ENCODE data around the gene FAM227B.
"Not testable (repeated sequence)": the region's sequence is repeated elsewhere in the genome, so short reads cannot be mapped to it uniquely, and the experiment has no call there.

The FAM227B gene

DNA sequence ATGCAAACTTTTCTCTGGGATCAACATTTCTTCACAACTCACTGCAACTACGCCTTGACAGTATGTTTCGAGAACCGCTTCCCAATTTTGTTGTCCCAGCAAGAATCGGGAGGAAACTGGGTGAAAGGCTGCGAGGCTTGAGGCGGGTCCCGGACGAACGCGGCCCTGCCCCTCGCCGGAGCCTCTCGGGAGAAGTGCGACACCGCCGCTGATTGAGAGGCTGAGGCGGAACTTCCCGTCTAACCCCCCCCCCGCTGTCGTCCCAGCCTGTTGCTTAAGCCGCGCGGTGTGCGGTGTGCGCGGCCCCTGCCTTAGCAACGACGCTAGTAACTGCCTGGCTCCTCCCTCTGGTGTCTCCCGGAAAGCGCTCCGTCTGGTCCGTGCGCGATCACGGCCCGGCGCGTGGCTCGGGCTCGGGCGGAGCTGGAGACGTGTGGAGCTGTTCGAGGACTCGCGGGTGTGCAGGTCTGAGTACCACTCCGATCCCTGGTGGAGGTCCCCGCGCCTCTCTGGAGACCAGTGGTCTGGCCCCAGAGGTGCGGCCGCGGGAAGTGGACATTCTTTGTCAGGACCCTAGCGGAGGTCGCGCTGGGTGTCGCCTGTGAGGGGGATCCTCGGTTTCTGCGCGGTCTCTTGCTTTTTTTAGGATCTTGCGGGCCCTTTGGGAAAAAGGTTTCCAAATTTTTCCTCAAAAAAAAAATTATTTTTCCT lies at the start of gene FAM227B, which contains the start of gene DTWD1:
Gene FAM227B (minus strand): TSS at position 161 of the 711 bp plus-strand sequence. CDS start 5,647 bp downstream, outside the sequence.
Gene DTWD1 (plus strand): TSS at position 391 of the 711 bp plus-strand sequence. CDS start 4,120 bp downstream, outside the sequence.
- peak; percentile 97 for DNase-seq (ENCODE audit: low spot score)

- no peak for DNase-seq (ENCODE audit: low spot score)
These were observed 48.7 kb upstream of the FAM227B start for GRCh38 chr15:49669288-49669687.

GRCh38 chr15:49666486-49666885 lies 45.9 kb upstream of the FAM227B start:
- DNase-seq (ENCODE audit: low spot score): not testable (repeated sequence)

GRCh38 chr15:49664716-49665115 lies 44.1 kb upstream of the FAM227B start:
- DNase-seq (ENCODE audit: low spot score): no peak

DNA sequence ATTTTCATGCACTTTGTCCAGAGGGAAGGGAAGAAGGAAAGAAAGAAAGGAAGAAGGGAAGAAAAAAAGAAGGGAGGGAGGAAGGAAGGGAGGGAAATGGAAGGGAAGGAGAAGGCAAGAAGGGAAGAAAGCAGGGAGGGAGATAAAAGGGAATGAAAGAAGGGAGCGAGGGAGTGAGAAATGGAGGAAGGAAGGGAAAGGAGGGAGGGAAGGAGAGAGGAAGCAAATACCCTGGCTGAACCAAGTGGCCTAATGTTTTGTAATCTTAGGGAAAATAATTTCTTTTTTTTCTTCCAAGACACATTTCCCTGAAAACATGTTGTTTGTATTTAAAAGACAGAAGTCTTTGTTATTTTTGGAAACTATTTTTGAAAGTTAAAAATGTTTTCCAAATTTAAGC lies 36.1 kb upstream of the FAM227B start:
- no peak for DNase-seq (ENCODE audit: low spot score)

- no peak for DNase-seq (ENCODE audit: low spot score)
These were observed 32.3 kb upstream of the FAM227B start for GRCh38 chr15:49652922-49653321.

DNA sequence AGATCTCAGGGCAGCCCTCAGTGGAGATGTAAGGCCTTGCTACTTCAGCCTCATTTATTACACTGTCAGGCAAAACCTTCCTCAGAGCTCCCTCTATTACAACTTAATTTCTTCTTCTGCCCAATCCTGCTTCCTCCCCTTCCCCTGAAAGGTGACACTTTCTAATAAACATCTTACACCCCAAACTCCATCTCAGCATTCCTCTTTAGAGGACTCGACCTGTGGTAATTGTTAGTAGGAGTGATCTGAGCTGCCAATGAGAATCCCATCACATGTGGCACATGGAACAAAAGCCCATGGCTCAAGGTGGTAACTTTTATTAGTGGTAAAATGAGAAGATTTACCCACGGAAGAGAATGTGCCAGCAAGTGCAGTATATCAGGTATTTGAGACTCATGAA lies 30.1 kb upstream of the FAM227B start:
- DNase-seq (ENCODE audit: low spot score): no peak

- no peak for DNase-seq (ENCODE audit: low spot score)
These were observed 29.4 kb upstream of the FAM227B start for GRCh38 chr15:49649987-49650386.

GRCh38 chr15:49646891-49647290 lies 26.3 kb upstream of the FAM227B start:
- no peak for DNase-seq (ENCODE audit: low spot score)

DNA sequence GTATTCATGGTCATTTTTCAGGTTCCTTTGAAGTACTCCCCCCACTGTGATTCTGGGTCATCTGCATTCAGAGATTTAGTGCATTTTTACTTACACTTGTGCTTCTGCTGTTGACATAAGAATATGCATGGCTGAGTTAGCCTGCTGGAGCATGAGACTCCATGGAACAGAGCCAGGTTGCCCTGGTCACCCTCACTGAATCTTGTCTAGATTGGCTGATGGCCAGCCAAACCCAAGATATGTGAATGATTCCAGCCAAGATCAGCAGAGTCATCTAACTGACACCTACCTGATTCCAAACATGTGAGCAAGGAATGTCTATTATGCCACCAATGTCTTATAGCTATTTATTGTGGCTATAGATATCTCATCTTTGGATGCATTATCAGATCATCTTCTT lies 25.3 kb upstream of the FAM227B start:
- DNase-seq (ENCODE audit: low spot score): no peak

DNA sequence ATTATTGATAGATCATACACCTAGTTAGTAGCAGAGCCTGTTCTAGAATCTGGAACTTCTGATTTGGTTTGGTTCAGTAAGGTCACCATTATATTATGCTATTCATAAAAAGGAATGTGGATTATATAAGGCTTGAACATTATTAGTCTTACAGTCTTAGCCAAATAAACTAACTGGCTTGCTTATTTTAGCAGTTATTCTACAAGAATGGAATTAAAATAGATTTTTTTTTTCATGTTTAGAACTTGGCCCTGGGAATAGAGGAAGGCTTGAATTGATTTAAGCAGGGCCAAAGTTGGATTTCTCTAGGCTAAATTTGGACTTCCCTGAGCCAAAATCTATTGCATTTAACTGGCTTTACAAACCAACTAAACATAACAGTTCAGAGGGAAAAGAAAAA lies 24.7 kb upstream of the FAM227B start:
- peak; percentile 13 for DNase-seq (ENCODE audit: low spot score)

GRCh38 chr15:49644364-49644794 lies 23.8 kb upstream of the FAM227B start:
- no peak for DNase-seq (ENCODE audit: low spot score)

DNA sequence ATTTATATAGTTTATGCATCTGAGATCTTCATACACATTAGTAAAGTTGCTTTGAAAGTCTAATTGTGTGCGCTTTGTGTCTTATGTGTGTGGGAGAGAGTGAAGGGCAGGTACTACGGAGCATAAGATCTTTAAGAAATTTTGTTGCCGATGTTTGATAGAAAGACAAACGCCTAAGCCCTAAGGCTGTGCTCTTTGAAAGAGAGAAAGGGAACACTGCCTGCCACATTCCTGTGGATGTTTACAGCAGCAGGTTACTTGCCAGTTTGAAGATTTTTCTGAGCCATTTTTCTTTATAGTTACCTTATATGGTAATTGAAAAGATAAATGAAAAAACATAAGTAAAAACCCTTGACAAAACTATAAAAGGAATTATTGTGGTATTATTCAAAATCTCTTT lies 17.2 kb upstream of the FAM227B start:
- DNase-seq (ENCODE audit: low spot score): no peak

DNA sequence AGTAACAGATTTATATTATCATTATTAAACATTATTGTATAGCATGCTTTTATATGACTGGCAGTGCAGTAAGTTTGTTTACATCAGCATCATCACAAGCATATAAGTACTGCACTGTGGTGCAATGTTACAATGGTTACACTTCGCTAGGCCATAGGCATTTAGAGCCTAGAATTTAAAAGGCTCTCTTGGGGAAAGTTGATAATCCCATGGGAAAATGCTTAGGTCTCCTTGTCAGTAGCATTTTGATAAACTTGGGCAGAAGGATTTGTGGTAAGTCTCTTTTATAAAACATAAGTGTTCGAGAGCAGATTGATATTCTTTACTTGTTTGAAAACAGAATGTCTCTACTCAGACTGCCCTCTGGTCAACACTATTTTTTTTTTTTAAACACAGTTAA lies 7.8 kb upstream of the FAM227B start:
- no peak for DNase-seq (ENCODE audit: low spot score)

DNA sequence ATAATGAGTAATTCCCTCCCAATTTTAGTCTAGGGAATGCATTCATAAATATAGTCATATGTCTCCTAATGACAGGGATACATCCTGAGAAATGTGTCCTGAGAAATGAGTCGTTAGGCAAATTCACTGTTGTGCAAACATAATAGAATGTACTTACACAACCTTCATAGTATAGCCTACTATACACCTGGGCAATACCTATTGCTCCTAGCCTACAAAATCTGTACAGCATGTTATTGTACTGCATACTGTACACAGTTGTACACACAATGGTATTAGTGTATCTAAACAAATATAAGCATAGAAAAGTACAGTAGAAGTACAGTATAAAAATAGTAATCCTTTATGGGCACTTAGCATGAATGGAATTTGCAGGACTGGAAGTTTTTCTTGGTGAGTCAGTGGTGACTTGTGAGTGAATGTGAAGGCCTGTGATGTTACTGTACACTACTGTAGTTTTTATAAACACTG lies 6.8 kb upstream of the FAM227B start:
- no peak for DNase-seq (ENCODE audit: low spot score)

GRCh38 chr15:49625460-49626036 lies 4.9 kb upstream of the FAM227B start:
- DNase-seq (ENCODE audit: low spot score): no peak

DNA sequence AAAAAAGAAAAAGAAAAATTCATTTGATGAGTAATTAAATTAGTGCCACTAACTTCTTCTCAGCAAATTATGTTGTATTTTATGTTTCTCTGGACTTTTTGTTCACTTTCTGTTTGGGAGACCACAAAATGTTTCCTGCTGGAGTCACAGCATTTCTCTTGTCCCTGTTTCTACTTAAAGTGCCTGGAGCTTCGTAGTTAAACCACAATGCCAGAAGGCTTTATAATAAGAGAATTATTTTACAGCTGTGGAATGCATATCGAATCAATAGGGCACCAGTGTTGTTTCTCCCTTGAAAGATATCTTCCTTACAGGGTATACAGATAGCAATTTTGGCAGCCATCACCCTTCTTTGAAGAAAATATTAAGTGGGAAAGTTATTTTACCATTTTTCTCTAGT lies 3.4 kb upstream of the FAM227B start:
- DNase-seq (ENCODE audit: low spot score): no peak

DNA sequence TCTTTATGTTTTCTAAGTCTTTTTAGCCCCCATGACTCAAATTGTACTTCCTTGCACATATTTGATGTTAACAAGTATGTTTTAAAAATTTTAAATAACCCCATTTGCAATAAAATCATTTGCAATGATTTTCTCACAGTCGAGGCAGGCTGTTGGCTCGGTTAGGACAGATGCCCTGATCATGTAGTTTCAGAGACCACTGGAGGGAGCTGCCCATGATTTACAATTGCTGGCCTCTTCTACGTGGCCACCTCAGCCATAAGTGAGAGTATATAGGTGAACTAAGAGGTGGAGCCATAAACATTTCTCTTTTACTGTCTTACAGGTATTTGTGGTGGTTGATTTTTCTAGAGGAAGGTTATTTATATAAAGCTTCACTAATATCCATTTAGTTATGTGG lies 1.9 kb upstream of the FAM227B start:
- DNase-seq (ENCODE audit: low spot score): no peak

GRCh38 chr15:49621887-49622286 lies 1.3 kb upstream of the FAM227B start:
- DNase-seq (ENCODE audit: low spot score): no peak

GRCh38 chr15:49621401-49621811 lies 788 bp upstream of the FAM227B start:
- no peak for DNase-seq (ENCODE audit: low spot score)

DNA sequence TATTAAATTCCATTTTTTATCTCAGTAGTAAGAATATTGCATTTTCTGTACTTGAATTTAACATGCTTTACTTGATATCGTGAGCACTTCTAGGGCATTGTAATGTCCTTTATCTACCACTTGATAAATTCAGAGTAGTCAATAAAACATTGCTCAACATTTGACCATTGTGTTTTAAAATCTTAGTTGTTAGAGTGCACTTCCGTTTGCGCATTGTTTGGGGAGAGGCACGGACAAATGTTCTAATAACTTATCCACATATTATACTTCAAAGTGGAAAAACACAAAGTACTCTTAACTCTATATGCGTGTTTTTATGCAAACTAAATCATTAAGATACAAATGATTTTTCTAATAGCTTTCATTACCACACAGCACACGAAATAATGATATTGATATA lies 419 bp downstream of the FAM227B start:
- DNase-seq (ENCODE audit: low spot score): peak; percentile 14

DNA sequence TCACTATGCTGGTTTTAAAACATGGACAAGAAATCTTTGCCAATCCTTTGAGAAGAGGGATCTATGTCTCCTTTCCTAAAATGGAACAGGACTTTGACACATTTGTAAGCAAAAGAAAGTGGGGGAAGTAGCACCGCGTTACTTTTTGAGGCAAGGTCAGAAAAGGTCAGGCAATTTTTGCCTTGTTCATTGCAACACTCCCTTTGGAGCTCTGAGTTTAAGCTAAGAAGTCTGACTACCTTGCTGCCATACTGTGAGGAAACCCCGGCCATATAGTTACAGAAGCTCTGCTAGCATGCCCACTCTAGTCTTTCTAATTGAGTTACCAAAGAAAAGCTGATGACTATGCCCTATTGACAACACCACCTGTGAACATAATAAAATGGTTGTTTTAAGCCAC lies 1.4 kb downstream of the FAM227B start:
- DNase-seq (ENCODE audit: low spot score): no peak

DNA sequence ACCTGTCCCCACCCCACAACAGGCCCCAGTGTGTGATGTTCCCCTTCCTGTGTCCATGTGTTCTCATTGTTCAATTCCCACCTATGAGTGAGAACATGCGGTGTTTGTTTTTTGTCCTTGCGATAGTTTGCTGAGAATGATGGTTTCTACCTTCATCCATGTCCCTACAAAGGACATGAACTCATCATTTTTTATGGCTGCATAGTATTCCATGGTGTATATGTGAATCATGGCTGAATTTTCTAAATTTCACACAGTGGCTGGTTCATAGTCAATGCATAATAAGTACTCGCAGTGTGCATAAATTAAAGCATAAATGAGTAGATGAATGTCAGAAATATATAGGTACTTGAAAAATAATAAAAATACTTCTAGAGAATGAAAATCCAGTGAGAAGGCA lies 8.4 kb downstream of the FAM227B start:
- not testable (repeated sequence) for DNase-seq (ENCODE audit: low spot score)
